Neuron (in vitro differentiated cells): ENCODE measurements around the gene RIMBP2.

Source experiments
- H2AFZ ChIP-seq: one replicate; pipeline ENCODE4 v1.6.1; 2013; ENCODE audit warnings: low read depth, mild to moderate bottlenecking, inconsistent platforms, low read length, moderate library complexity
- H3K27me3 ChIP-seq: one replicate; pipeline ENCODE4 v1.6.1; 2013; ENCODE audit warnings: low read length; ENCODE audit not compliant: insufficient read depth
- H3K36me3 ChIP-seq: one replicate; pipeline ENCODE4 v1.6.1; 2013; ENCODE audit warnings: low read length; ENCODE audit not compliant: insufficient read depth
- H3K4me1 ChIP-seq: one replicate; pipeline ENCODE4 v1.6.1; 2013; ENCODE audit warnings: low read length; ENCODE audit not compliant: insufficient read depth
- H3K4me3 ChIP-seq: 2 replicates; pipeline ENCODE4 v1.5.1; 2013; ENCODE audit warnings: mild to moderate bottlenecking, low read length, moderate library complexity
- H3K9me3 ChIP-seq: one replicate; pipeline ENCODE4 v1.6.1; 2013; ENCODE audit warnings: low read length

RIMBP2 gene

GRCh38 chr12:130423991-130424857 is 291.9 kb downstream of the RIMBP2 start:
- Histone ChIP-seq H3K4me1 (no peaks in the 10 kb centered on the region), H3K9me3 (no peaks in the 10 kb centered on the region), H3K27me3 (no peaks in the 10 kb centered on the region), H3K36me3 (no peaks in the 10 kb centered on the region), H3K4me3 (no peak overlapping the region), H2AFZ (no peak overlapping the region)

DNA sequence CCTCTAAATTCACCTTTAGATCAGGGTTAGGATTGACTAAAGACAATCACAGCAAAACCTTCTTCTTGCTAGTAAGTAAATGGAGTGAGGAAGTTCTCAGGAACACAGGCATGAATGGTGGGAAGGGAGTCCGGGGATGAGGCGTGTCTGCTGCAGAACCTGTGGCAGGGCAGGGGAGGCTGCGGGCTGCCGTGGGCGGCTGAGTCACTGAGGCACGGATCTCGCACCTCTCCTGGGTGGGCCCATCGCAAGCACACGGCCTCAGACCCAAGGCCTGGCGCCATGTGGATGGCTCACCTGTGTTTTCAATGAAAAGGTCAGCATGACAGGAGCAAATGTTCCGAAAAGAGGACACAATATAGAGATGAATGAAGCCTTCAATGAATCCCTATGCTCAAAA is 293.0 kb downstream of the RIMBP2 start:
- Histone ChIP-seq H3K36me3 (no peaks in the 10 kb centered on the region), H3K9me3 (no peaks in the 10 kb centered on the region), H2AFZ (no peak overlapping the region), H3K4me1 (no peaks in the 10 kb centered on the region), H3K27me3 (no peaks in the 10 kb centered on the region), H3K4me3 (no peak overlapping the region)

DNA sequence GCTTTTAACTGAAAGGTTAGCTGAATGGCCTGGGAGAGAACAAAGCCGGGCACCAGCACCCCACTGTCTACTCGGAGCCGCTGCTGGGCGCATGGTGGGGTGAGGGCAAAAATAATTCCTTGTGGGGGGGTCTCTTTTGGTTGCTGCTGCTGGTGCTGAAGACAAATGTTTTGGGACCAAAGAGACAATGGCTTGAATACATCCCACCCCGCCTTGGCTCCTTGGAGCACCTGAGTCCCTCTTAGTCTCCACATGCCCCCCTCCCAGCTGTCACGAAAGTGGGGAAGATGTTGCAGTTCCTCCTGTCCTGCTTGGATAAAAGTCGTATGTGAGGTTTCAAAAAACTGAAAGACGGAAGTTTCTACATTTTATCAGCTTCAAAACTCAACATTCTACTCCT is 293.4 kb downstream of the RIMBP2 start:
- Histone ChIP-seq H3K36me3 (no peaks in the 10 kb centered on the region), H3K4me1 (no peaks in the 10 kb centered on the region), H3K9me3 (no peaks in the 10 kb centered on the region), H3K27me3 (no peaks in the 10 kb centered on the region), H2AFZ (no peak overlapping the region), H3K4me3 (no peak overlapping the region)

DNA sequence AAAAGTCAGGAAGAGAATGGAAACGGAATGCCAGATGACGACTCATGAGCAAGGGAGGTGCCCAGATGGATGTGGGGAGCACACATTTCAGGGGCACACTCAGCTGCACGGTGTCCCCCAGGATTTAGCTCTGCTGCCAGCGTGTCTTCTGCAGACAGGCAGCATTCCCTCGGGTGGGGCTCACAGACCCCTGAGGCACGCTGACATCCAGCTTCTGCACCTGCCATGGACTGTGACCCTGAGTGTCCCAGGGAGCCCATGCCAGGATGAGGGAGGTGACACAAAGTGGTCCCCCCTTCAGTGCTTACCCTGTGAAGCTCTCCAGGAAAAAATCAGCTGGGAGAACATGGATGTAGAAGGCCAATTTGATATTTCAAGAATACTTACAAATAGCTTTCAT is 294.2 kb downstream of the RIMBP2 start:
- H3K4me3 ChIP-seq = no peak overlapping the region
- H3K36me3 ChIP-seq = no peaks in the 10 kb centered on the region
- no peaks in the 10 kb centered on the region for H3K9me3 ChIP-seq
- no peaks in the 10 kb centered on the region for H3K27me3 ChIP-seq
- H2AFZ ChIP-seq = no peak overlapping the region
- no peaks in the 10 kb centered on the region for H3K4me1 ChIP-seq

- no peak overlapping the region for H3K4me3 ChIP-seq
Measured at GRCh38 chr12:130420071-130420470, 296.0 kb downstream of the RIMBP2 start.

DNA sequence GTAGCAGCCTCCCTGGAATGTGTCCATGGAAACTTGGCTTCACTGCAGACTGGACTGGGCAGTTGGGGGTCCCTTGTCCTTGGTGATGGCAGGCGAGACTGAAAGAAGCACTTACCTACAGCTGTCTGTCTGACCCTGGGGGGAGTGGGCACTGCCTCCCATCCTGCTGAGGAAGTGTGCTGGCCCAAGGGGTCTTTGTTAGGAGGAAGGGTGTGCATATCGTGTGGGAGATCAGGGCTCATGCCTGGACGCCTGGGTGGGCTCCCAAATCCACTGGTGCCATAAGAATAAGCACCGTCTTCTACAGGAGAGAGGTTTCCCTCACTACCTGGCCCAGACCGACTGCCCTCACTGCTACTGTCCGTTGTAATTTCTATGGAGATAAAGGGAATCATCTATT is 297.0 kb downstream of the RIMBP2 start:
- Histone ChIP-seq H2AFZ (no peak overlapping the region), H3K36me3 (no peaks in the 10 kb centered on the region), H3K9me3 (no peaks in the 10 kb centered on the region), H3K4me3 (no peak overlapping the region), H3K4me1 (no peaks in the 10 kb centered on the region), H3K27me3 (no peaks in the 10 kb centered on the region)

More at GRCh38 chr12:130420071-130420470, 296.0 kb downstream of the RIMBP2 start:
- H3K9me3 ChIP-seq = no peaks in the 10 kb centered on the region
- H2AFZ ChIP-seq = no peak overlapping the region
- no peaks in the 10 kb centered on the region for H3K36me3 ChIP-seq
- no peaks in the 10 kb centered on the region for H3K27me3 ChIP-seq
- H3K4me1 ChIP-seq = no peaks in the 10 kb centered on the region

DNA sequence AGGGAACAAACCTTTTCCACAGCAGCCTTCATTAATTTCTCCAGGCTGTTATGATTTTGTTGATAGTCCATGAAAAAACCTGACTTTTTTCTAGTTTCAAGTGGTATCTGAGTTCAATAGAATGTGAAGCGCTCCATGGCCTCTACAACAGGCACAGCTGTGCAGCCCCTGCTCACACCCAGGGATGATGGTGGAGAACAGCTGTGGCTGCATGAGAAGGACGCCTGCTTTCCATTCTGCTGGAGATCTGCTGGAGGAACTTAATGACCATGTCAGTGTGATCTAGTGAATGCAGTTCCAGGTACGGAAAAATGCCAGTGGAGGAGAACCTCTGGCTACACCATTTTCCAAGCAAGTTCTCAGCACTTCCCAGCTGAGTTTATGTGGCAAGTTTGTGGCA is 297.8 kb downstream of the RIMBP2 start:
- no peaks in the 10 kb centered on the region for H3K4me1 ChIP-seq
- H3K27me3 ChIP-seq = no peaks in the 10 kb centered on the region
- no peak overlapping the region for H2AFZ ChIP-seq
- no peaks in the 10 kb centered on the region for H3K9me3 ChIP-seq
- no peaks in the 10 kb centered on the region for H3K36me3 ChIP-seq
- H3K4me3 ChIP-seq = no peak overlapping the region

- no peak overlapping the region for H2AFZ ChIP-seq
- no peaks in the 10 kb centered on the region for H3K4me1 ChIP-seq
- H3K4me3 ChIP-seq = no peak overlapping the region
- no peaks in the 10 kb centered on the region for H3K9me3 ChIP-seq
- H3K27me3 ChIP-seq = peaks cover 3% of the 10 kb centered on the region
- H3K36me3 ChIP-seq = no peaks in the 10 kb centered on the region
Measured at GRCh38 chr12:130414381-130414780, 301.7 kb downstream of the RIMBP2 start.

- peaks cover 3% of the 10 kb centered on the region for H3K27me3 ChIP-seq
- no peak overlapping the region for H3K4me3 ChIP-seq
Measured at GRCh38 chr12:130413909-130414308, 302.2 kb downstream of the RIMBP2 start.

GRCh38 chr12:130412384-130412783 is 303.7 kb downstream of the RIMBP2 start:
- Histone ChIP-seq H3K27me3 (peaks cover 3% of the 10 kb centered on the region), H3K9me3 (no peaks in the 10 kb centered on the region), H3K4me1 (no peaks in the 10 kb centered on the region), H2AFZ (no peak overlapping the region), H3K4me3 (no peak overlapping the region), H3K36me3 (no peaks in the 10 kb centered on the region)

More at GRCh38 chr12:130413909-130414308, 302.2 kb downstream of the RIMBP2 start:
- Histone ChIP-seq H3K4me1 (no peaks in the 10 kb centered on the region), H3K36me3 (no peaks in the 10 kb centered on the region), H2AFZ (no peak overlapping the region), H3K9me3 (no peaks in the 10 kb centered on the region)

- H3K27me3 ChIP-seq = peaks cover 11% of the 10 kb centered on the region
- H3K36me3 ChIP-seq = no peaks in the 10 kb centered on the region
- H3K4me3 ChIP-seq = no peak overlapping the region
- no peaks in the 10 kb centered on the region for H3K4me1 ChIP-seq
- H3K9me3 ChIP-seq = no peaks in the 10 kb centered on the region
- no peak overlapping the region for H2AFZ ChIP-seq
Measured at GRCh38 chr12:130405332-130405731, 310.8 kb downstream of the RIMBP2 start.

DNA sequence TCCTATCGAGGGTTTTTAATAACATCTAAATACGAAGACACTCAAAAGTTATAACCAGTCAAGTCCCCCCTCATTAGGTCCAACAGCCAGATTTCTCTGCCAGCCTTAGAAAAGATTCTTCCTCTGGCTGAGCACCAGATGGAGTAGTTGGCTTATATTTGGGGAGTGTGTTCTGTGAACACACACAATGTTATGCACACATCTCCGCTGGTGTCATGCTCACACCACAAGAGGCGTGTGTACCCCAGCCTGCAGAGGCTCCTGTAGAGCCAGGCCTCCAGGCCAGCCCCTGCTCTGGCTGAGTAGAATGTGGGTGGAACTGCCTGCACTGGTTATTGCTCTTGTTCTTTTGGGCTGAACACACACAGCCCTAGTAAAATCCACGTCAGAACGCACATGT is 314.4 kb downstream of the RIMBP2 start:
- Histone ChIP-seq H3K4me1 (no peaks in the 10 kb centered on the region), H3K27me3 (peaks cover 8% of the 10 kb centered on the region), H3K4me3 (no peak overlapping the region), H3K9me3 (no peaks in the 10 kb centered on the region), H3K36me3 (no peaks in the 10 kb centered on the region), H2AFZ (no peak overlapping the region)

- no peaks in the 10 kb centered on the region for H3K4me1 ChIP-seq
- H3K36me3 ChIP-seq = no peaks in the 10 kb centered on the region
- H3K9me3 ChIP-seq = no peaks in the 10 kb centered on the region
- H2AFZ ChIP-seq = no peak overlapping the region
- peaks cover 5% of the 10 kb centered on the region for H3K27me3 ChIP-seq
- H3K4me3 ChIP-seq = no peak overlapping the region
Measured at GRCh38 chr12:130398100-130398848, 317.8 kb downstream of the RIMBP2 start.
